ENCODE measurements around the gene PTPRCAP. TPM values are rescaled to one million over a fixed set of nuclear protein-coding genes. Genes with fewer than 3 reads are reported as not detected.

Gene PTPRCAP
- total RNA-seq, 2 donors from 2014 or later: 1.9 to 2.8 TPM

DNA sequence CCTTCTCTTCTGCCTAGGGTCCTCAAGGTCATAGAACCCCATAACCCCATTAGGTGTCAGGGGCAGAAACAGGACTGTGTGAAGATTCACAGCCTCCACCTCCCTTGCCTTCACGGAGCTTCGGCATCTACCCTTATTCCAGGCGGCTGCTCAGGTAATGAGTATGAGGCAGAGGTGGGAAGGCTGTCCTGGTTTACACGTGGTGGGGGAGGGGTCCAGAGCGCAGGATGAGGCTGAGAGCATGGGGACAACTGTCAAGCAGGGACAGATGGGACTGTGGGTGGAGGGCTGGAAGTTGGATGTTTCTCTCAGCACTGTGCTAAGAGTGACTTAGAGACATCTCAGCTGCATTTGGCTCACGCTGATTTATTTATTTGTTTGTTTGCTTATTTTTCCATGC lies 50.0 kb downstream of the PTPRCAP start:
- H3K27me3 ChIP-seq: no peaks in the 10 kb centered on the region
- TF ChIP-seq, protein P1, sequence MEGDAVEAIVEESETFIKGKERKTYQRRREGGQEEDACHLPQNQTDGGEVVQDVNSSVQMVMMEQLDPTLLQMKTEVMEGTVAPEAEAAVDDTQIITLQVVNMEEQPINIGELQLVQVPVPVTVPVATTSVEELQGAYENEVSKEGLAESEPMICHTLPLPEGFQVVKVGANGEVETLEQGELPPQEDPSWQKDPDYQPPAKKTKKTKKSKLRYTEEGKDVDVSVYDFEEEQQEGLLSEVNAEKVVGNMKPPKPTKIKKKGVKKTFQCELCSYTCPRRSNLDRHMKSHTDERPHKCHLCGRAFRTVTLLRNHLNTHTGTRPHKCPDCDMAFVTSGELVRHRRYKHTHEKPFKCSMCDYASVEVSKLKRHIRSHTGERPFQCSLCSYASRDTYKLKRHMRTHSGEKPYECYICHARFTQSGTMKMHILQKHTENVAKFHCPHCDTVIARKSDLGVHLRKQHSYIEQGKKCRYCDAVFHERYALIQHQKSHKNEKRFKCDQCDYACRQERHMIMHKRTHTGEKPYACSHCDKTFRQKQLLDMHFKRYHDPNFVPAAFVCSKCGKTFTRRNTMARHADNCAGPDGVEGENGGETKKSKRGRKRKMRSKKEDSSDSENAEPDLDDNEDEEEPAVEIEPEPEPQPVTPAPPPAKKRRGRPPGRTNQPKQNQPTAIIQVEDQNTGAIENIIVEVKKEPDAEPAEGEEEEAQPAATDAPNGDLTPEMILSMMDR (IDR thresholded peaks at IDR 0.05): no peak

DNA sequence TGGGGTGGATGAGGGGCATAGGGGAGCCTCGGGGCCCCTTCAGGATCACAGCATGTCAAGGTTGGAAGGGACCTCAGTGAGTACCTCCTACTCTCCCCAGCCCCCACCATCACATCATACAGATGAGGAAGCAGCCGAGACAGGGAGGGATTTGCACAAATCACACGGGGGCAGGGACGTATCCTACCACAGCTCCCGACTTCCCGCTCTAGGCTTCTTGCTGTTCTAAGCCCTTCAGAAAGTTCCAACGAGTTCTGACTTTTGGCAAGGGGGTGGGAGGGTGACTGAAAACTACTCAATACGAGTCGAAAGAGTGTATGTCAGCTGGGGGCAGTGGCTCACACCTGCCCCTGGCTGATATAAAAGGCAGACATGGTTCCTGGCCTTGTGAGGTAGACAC lies 50.4 kb downstream of the PTPRCAP start:
- no peaks in the 10 kb centered on the region for H3K9me3 ChIP-seq
- no peak overlapping the region for H3K4me3 ChIP-seq
- TF ChIP-seq, protein P1 (IDR thresholded peaks at IDR 0.05): no peak
- no peak overlapping the region for H3K27ac ChIP-seq
- no peaks in the 10 kb centered on the region for H3K27me3 ChIP-seq
- no peaks in the 10 kb centered on the region for H3K36me3 ChIP-seq
- no peak for DNase-seq (ENCODE audit: low spot score)
- H3K4me1 ChIP-seq: peaks cover 0 to 22% of the 10 kb centered on the region in 2 donors

More for the DNA sequence above, 50.0 kb downstream of the PTPRCAP start:
- Histone ChIP-seq H3K4me1 (peaks cover 0 to 23% of the 10 kb centered on the region in 2 donors), H3K27ac (no peak overlapping the region), H3K4me3 (no peak overlapping the region), H3K9me3 (no peaks in the 10 kb centered on the region), H3K36me3 (no peaks in the 10 kb centered on the region)
- no peak for DNase-seq (ENCODE audit: low spot score)

Other genes starting within 250 kb of the PTPRCAP start
- gene GRK2, start 171.2 kb downstream of the PTPRCAP start, total RNA-seq: 10 to 100 TPM; 52.7 to 55.9 TPM
- gene ANKRD13D, start 148.4 kb downstream of the PTPRCAP start, total RNA-seq: 10 to 100 TPM; 14.1 to 14.9 TPM
- gene SSH3, start 134.2 kb downstream of the PTPRCAP start, total RNA-seq: 10 to 100 TPM; 14.7 to 23.6 TPM
- 100 to 1,000 TPM; 115 to 136 TPM for gene POLD4, start 84.1 kb downstream of the PTPRCAP start, total RNA-seq
- 10 to 100 TPM in 1 of 2 donors, 1 to 10 TPM in 1; 2.7 to 18.0 TPM for gene CLCF1, start 64.1 kb downstream of the PTPRCAP start, total RNA-seq
- 1 to 10 TPM; 6.2 to 6.5 TPM for gene RAD9A, start 45.7 kb downstream of the PTPRCAP start, total RNA-seq
- 100 to 1,000 TPM in 1 of 2 donors, 10 to 100 TPM in 1; 97.8 to 112 TPM for gene PPP1CA, start 35.8 kb downstream of the PTPRCAP start, total RNA-seq
- 1 to 10 TPM in 1 of 2 donors, under 1 TPM in 1; 0.33 to 1.4 TPM for gene TBC1D10C, start 33.6 kb downstream of the PTPRCAP start, total RNA-seq
- 1 to 10 TPM; 9.7 to 9.9 TPM for gene CARNS1, start 22.0 kb downstream of the PTPRCAP start, total RNA-seq
- gene RPS6KB2, start 9.2 kb downstream of the PTPRCAP start, total RNA-seq: 10 to 100 TPM; 35.5 to 44.6 TPM
- gene CORO1B, start 5.8 kb upstream of the PTPRCAP start, total RNA-seq: 10 to 100 TPM; 16.0 to 25.5 TPM
- not detected for gene GPR152, start 15.0 kb upstream of the PTPRCAP start, total RNA-seq
- 1 to 10 TPM in 1 of 2 donors, not detected in 1; 1.3 TPM for gene CABP4, start 17.7 kb upstream of the PTPRCAP start, total RNA-seq
- gene TMEM134, start 31.6 kb upstream of the PTPRCAP start, total RNA-seq: 100 to 1,000 TPM in 1 of 2 donors, 10 to 100 TPM in 1; 74.4 to 140 TPM
- 10 to 100 TPM; 49.2 to 78.0 TPM for gene AIP, start 45.3 kb upstream of the PTPRCAP start, total RNA-seq
- gene PITPNM1, start 67.7 kb upstream of the PTPRCAP start, total RNA-seq: 10 to 100 TPM; 10.7 to 30.7 TPM
- gene CDK2AP2, start 70.5 kb upstream of the PTPRCAP start, total RNA-seq: 10 to 100 TPM; 49.1 to 70.0 TPM
- not detected for gene CABP2, start 85.8 kb upstream of the PTPRCAP start, total RNA-seq
- gene GSTP1, start 146.1 kb upstream of the PTPRCAP start, total RNA-seq: 100 to 1,000 TPM; 249 to 944 TPM
- gene NDUFV1, start 169.3 kb upstream of the PTPRCAP start, total RNA-seq: 100 to 1,000 TPM; 424 to 522 TPM
- 10 to 100 TPM; 29.8 to 78.6 TPM for gene NUDT8, start 192.3 kb upstream of the PTPRCAP start, total RNA-seq
- gene TBX10, start 202.1 kb upstream of the PTPRCAP start, total RNA-seq: not detected
- gene ACY3, start 213.0 kb upstream of the PTPRCAP start, total RNA-seq: not detected
- not detected for gene ALDH3B2, start 236.9 kb upstream of the PTPRCAP start, total RNA-seq